Body of pancreas (tissue), 4 donors: Measurements from ENCODE around the gene M6PR.

ENCODE experiments used
- POLR2A ChIP-seq, 3 donors: fragments of 450-650 bp; IDR thresholded peaks; one replicate each; pipeline ENCODE4 v1.6.1; 2016; ENCODE audit warnings: antibody characterized with exemption in 3 of 3, mild to moderate bottlenecking in 2 of 3
- TF ChIP-seq, protein P1 (sequence below), 7 experiments: fragments of 450-650 bp in 4 of 7; fragments of 200-600 bp in 3 of 7; sonication (generic) in 3 of 7; IDR thresholded peaks; one replicate each; pipeline ENCODE4 v1.5.1; 2016 to 2019; ENCODE audit warnings: antibody characterized with exemption in 7 of 7

DNA sequence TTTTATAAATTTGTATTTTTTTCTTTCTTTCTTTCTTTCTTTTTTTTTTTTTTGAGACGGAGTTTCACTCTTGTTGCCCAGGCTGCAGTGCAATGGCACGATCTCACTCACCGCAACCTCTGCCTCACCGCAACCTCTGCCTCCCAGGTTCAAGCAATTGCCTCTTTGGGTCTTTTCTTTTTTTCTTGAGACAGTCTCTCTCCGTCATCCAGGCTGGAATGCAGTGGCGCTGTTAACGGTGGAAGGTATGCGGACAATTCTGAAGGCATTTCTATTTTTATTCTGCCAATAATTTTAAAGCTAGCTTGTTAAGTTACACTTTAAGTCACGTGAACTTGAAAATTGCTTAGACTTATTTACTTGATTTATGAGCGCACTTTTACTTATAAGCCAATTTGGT lies 43.9 kb downstream of the M6PR start:
- TF ChIP-seq, protein P1, sequence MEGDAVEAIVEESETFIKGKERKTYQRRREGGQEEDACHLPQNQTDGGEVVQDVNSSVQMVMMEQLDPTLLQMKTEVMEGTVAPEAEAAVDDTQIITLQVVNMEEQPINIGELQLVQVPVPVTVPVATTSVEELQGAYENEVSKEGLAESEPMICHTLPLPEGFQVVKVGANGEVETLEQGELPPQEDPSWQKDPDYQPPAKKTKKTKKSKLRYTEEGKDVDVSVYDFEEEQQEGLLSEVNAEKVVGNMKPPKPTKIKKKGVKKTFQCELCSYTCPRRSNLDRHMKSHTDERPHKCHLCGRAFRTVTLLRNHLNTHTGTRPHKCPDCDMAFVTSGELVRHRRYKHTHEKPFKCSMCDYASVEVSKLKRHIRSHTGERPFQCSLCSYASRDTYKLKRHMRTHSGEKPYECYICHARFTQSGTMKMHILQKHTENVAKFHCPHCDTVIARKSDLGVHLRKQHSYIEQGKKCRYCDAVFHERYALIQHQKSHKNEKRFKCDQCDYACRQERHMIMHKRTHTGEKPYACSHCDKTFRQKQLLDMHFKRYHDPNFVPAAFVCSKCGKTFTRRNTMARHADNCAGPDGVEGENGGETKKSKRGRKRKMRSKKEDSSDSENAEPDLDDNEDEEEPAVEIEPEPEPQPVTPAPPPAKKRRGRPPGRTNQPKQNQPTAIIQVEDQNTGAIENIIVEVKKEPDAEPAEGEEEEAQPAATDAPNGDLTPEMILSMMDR (IDR thresholded peaks at IDR 0.05), result no peak
- no peak for TF ChIP-seq POLR2A (IDR thresholded peaks at IDR 0.05)
